ENCODE data around the gene ADH4.
"Not testable (repeated sequence)": the region's sequence is repeated elsewhere in the genome, so short reads cannot be mapped to it uniquely, and the experiment has no call there.

ADH4 gene

GRCh38 chr4:99131378-99131777 is 12.7 kb downstream of the ADH4 start:
- DNase-seq: no peak

- DNase-seq: no peak
Measured at GRCh38 chr4:99126376-99126775, 17.7 kb downstream of the ADH4 start.

- DNase-seq: no peak
Measured at GRCh38 chr4:99121008-99121407, 23.1 kb downstream of the ADH4 start.

- DNase-seq: no peak
Measured at GRCh38 chr4:99120501-99120900, 23.6 kb downstream of the ADH4 start.

GRCh38 chr4:99117876-99118693 is 26.0 kb downstream of the ADH4 start:
- DNase-seq: no peak

- DNase-seq: not testable (repeated sequence)
Measured at GRCh38 chr4:99117122-99117841, 26.8 kb downstream of the ADH4 start.

- DNase-seq: not testable (repeated sequence)
Measured at GRCh38 chr4:99109286-99109685, 34.8 kb downstream of the ADH4 start.

- no peak for DNase-seq
Measured at GRCh38 chr4:99104153-99104552, 39.9 kb downstream of the ADH4 start.

- DNase-seq: no peak
Measured at GRCh38 chr4:99103166-99103565, 40.9 kb downstream of the ADH4 start.

GRCh38 chr4:99102634-99103033 is 41.5 kb downstream of the ADH4 start:
- no peak for DNase-seq

GRCh38 chr4:99100876-99101275 is 43.2 kb downstream of the ADH4 start:
- no peak for DNase-seq

- DNase-seq: not testable (repeated sequence)
Measured at GRCh38 chr4:99099814-99100213, 44.3 kb downstream of the ADH4 start.

GRCh38 chr4:99099311-99099710 is 44.8 kb downstream of the ADH4 start:
- no peak for DNase-seq

GRCh38 chr4:99091841-99092240 is 52.3 kb downstream of the ADH4 start:
- not testable (repeated sequence) for DNase-seq

GRCh38 chr4:99091216-99091575 is 52.9 kb downstream of the ADH4 start:
- DNase-seq: no peak

- DNase-seq: no peak
Measured at GRCh38 chr4:99090481-99091215, 53.4 kb downstream of the ADH4 start.

GRCh38 chr4:99088481-99089365 is 55.4 kb downstream of the ADH4 start, which contains the start of gene ADH5:
Gene ADH5, minus strand, starts transcription at chr4:99088788. Its CDS starts 88 bp downstream, at chr4:99088700.
- peak; percentile 92 for DNase-seq

- peak in 1 of 2 experiments; percentile 6 for DNase-seq
Measured at GRCh38 chr4:99088023-99088449, 56.1 kb downstream of the ADH4 start.

GRCh38 chr4:99084595-99084994 is 59.5 kb downstream of the ADH4 start:
- no peak for DNase-seq

GRCh38 chr4:99082192-99082591 is 61.9 kb downstream of the ADH4 start:
- no peak for DNase-seq

GRCh38 chr4:99080869-99081268 is 63.2 kb downstream of the ADH4 start:
- DNase-seq: not testable (repeated sequence)

GRCh38 chr4:99079625-99080295 is 64.3 kb downstream of the ADH4 start:
- DNase-seq: no peak

Measured in activated CD4-positive, alpha-beta T cell treated with anti-CD3 and anti-CD28 coated beads, Interleukin-2, amount 50 U/mL, for 4 hours (primary cell).